ENCODE measurements around the gene SRF.

SRF gene

DNA sequence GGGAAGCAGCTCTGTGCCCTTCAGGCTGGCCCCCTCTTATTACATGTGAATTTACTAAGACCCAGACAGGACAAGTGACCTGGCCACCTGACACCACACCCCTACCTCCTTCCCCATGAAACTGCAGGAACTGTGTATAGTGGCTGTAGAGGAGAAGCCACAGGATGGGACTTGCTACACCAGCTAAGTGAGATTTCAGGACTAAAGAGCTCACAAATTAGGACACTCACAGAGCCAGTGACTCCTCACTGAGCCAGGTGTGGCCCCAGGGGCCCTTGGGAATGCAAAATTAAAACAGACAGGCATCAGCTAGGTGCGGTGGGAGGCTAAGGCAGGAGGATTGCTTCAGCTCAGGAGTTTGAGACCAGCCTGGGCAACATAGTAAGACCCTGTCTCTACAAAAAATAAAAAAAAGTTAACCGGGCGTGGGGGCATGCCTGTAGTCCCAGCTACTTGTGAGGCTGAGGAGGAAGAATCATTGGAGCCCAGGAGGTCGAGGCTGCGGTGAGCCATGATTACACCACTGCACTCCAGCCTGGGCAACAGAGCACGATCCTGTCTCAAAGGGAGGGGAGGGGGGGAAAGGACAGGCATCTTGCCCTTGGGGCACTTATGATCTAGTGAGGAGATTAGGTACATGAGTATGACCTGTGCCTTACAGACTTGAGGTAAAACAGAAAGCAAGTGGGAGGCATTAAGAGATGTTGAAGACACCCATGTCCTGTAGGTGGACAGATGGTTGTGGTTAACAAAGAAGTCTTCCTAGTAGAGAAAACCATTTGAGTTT is 23.2 kb upstream of the SRF start:
- DNase-seq = no peak

DNA sequence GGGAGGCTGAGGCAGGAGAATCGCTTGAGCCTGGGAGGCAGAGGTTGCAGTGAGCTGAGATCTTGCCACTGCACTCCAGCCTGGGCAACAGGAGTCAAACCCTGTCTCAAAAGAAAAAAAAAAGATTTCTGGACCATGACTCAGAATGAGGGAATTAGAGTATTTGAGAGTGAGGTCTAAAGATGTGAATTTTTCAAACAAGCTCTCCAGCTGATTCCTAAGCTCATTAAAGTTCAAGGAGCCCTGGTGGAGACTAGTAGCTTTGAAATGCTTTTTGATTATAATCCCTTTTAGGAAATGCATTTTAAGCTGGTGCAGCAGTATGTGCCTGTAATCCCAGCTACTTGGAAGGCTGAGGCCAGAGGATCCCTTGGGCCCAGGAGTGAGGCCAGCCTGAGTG is 21.8 kb upstream of the SRF start:
- no peak for DNase-seq

DNA sequence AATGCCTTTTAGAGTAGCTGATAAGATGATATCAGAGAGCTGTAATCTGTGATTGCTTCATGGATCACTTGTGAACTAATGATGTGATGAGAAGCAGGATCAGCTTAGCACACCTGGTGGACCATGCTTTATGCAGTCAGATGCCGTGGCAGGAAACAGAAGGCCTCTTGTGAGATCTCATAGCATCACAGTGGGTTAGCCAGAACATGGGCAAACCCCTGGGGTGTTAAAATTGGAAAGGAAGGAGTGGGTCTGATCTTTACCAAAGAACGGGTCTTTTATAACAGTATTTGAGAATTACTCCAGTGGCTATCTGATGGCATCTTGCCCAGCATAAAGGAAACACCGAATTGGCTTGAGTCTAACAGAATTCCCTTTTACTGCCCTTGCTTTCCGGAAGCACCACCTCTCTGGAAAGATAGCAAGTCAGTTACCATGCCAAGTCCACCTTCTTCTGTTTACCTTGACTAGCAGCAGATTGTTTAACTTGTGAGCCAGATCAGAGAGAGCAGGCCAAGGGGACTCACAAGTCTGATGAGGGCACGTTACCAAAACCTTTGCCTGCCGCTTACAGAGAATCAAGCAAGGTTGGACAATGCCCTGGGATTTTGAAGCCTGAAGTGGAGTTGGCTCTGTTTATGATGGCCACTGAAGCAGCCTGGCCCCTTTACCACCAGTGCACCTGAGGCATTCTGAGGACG is 20.9 kb upstream of the SRF start:
- no peak for DNase-seq

DNA sequence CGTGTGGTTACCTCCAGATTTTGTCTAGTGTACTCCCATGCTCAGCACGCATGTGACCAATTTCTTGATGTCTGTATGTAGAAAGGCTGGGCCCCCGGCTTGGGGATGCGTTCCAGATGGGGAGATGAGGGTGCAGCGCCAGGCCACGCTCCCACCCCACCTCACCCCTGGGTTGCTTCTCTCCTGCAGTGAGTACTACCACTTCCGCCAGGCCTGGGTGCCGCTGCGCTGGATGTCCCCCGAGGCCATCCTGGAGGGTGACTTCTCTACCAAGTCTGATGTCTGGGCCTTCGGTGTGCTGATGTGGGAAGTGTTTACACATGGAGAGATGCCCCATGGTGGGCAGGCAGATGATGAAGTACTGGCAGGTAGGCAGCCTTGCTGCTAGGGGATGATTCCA is 11.5 kb upstream of the SRF start:
- no peak for DNase-seq

DNA sequence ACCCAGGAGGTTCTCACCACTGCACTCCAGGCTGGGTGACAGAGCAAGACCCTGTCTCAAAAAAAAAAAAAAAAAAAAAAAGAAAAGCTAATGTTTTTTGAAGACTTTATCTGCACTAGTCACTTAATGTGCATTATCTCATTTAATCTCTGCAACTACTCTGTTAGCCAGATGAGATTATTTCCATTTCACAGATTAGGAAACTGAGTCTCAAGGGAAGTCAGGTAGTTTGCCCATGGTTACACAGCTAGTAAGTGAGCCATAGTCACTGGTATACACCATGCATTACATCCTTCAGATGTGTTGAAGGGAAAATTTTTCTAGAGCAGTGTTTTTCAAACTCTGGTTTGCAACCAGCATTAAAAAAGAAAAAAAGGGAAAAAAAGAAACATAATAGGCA is 7.2 kb upstream of the SRF start:
- no peak for DNase-seq

DNA sequence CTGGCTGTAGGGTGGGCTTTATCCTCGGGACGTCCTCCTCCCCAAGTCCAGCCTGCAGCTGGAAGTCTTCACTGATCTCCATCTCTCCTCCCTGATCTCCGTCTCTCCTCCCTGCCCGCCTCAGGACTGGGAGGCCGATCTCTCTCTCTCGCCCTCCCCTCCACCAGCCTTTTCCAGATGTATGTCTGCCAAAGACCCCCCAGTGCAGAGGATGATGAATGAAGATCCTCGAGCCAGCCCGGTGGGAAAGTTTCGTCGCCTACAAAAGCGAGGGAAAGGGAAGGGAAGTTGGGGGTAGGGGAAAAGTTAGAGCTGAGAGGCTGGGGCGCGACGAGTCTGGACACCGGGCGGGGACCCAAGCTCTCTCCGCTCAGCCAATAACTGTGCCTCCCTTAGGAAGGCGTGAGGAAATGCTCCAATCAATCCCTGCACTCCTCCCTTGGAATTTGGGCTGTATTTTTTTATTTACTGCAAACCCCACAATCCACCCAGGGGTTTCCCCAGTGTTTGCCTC is 595 bp upstream of the SRF start:
- peak; percentile 90 for DNase-seq

DNA sequence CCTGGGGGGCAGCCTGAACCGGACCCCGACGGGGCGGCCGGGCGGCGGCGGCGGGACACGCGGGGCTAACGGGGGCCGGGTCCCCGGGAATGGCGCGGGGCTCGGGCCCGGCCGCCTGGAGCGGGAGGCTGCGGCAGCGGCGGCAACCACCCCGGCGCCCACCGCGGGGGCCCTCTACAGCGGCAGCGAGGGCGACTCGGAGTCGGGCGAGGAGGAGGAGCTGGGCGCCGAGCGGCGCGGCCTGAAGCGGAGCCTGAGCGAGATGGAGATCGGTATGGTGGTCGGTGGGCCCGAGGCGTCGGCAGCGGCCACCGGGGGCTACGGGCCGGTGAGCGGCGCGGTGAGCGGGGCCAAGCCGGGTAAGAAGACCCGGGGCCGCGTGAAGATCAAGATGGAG is 636 bp downstream of the SRF start:
- peak; percentile 76 for DNase-seq

DNA sequence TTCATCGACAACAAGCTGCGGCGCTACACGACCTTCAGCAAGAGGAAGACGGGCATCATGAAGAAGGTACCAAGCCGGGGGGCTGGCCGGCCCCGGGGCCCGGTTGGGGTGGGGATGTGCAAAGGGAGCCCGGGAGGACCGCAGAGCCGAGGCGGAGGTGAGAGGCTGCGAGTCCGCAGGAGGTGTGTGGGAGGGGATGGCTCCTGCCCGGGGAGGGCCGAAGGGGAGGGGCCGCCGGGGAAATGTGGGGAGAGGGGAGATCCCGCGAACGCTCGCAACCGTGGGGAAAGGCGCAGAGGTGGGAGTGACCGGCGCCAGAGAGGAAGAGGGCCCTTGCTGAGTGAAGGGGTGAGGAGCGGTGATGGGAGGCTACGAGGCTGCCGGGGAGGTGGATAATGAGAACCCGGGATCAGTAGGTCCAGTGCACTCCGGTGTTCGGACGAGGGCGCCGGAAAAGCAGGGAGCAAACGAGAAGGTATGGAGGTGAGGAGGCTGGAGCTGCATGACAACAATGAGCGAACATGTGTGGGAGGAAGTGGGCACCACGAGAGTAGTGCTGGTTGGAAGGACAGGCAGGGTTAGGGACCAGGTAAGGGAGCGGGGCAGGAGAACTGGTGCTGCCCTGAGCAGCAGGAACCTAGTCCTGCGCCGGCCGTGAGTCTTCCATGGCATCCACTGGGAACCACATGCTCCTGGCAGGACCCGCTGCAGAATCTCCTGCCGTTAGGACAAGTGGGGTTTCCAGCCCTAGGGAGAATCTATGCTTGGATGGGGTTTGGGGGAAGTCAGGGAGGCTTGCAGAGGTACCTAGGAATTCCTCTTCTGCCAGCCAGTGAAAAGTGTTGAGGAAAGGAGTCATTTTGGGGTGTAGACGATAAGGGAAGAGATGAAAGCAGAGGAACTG is 1.3 kb downstream of the SRF start:
- peak; percentile 58 for DNase-seq

DNA sequence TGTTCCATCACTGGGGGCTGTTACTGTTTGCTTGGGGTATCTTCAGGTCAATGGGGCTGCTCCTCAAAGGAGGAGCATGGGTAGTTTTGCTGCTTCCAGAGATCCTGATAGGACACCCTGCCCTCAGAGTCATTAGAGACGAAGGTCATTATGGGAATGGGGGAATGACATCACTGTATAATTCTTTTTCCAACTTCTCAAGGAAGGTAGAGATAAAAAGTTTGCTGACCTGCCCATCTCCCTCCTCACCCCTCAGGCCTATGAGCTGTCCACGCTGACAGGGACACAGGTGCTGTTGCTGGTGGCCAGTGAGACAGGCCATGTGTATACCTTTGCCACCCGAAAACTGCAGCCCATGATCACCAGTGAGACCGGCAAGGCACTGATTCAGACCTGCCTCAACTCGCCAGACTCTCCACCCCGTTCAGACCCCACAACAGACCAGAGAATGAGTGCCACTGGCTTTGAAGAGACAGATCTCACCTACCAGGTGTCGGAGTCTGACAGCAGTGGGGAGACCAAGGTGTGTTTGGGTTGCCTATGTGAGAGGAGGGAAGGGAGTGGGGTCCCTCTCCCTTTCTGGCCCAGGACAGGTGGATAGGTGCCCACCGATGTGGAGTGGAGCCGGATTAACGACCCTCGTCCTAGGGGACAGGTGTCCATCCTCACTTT is 2.7 kb downstream of the SRF start:
- DNase-seq = no peak

DNA sequence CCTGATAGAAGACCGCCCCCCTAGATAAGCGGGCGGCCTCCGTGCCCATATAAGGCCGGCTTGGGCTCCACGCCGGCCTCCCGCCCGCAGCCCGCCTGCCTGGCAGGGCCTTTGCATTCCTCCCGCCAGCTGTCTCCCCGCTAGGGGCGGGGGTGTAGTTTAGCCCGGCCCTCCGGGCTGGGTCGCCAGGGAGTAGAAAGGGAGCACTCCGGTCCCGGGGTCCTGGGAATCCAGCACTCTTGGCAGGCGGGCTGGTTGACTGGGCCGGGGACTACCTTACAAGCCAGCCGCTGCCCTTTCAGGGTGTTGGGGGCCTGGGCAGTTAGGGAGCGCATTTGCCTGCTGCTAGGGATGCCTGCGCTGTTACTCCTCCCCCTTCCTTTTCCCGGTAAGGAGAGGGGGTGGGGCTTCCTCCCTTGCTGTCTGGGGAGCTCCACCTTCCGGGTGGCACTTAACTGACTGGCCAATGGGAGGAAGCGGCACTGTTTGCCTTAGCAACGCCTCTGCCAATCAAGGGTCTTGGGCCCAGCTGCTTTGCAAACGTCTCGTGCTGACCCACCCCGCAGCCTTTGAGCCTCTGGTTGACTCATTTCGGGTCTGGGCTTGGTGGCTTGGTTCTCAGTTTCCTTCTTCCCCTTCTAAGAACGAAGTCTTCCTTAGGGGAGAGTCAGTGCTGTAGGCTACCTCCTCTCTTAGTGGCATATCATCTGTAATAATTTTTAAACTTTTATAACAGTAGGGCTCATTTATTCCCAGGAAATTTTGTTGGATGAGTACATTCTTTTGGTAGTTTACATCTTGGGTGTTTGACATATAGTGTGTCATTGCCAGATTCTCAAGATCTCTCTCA is 3.4 kb downstream of the SRF start:
- peak; percentile 96 for DNase-seq

DNA sequence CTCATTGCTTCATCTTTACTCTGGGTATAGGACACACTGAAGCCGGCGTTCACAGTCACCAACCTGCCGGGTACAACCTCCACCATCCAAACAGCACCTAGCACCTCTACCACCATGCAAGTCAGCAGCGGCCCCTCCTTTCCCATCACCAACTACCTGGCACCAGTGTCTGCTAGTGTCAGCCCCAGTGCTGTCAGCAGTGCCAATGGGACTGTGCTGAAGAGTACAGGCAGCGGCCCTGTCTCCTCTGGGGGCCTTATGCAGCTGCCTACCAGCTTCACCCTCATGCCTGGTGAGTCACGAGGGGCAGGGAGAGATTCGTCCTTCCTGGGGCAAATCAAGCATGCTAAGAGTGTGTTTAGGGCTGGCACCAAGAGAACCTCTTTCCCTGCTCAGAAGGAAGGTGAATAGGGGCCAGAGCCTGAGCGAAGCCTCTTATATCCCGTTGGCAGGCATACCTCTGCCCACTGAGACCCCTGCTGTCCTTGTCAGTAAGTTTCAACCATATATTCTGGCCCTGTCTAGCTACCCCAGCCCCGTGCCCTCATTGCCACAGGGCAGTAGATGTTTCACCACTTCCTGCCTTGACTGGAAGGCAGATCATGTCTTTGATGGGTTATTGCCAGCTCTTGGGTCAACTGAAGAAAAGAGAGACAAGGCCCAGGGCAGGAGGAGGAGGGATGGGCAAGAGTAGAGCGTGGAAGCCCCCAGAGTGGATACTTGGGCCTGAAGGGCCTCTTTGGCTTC is 4.8 kb downstream of the SRF start:
- no peak for DNase-seq

DNA sequence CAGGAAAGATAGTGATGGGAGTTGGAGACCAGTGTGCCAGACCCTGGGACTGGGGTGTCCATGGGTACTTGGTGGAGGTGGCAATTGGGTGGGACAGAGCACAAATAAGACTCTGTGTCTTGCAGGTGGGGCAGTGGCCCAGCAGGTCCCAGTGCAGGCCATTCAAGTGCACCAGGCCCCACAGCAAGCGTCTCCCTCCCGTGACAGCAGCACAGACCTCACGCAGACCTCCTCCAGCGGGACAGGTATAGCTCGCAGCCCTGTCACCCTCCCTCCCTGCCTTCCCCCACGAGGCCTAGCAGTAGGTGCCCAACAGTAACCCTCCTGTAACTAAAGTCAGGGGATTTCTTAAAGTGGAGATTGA is 5.3 kb downstream of the SRF start:
- DNase-seq = no peak

DNA sequence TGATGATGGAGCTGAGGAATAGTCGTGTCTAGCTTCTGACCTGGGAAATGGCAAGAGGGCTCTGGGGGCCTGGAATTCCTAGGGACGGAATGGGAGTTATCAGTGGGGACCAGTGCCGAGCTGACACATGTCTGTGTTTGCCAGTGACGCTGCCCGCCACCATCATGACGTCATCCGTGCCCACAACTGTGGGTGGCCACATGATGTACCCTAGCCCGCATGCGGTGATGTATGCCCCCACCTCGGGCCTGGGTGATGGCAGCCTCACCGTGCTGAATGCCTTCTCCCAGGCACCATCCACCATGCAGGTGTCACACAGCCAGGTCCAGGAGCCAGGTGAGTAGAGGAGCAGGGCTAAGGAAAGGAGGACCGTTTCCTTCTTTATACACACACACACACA is 7.1 kb downstream of the SRF start:
- DNase-seq = no peak

DNA sequence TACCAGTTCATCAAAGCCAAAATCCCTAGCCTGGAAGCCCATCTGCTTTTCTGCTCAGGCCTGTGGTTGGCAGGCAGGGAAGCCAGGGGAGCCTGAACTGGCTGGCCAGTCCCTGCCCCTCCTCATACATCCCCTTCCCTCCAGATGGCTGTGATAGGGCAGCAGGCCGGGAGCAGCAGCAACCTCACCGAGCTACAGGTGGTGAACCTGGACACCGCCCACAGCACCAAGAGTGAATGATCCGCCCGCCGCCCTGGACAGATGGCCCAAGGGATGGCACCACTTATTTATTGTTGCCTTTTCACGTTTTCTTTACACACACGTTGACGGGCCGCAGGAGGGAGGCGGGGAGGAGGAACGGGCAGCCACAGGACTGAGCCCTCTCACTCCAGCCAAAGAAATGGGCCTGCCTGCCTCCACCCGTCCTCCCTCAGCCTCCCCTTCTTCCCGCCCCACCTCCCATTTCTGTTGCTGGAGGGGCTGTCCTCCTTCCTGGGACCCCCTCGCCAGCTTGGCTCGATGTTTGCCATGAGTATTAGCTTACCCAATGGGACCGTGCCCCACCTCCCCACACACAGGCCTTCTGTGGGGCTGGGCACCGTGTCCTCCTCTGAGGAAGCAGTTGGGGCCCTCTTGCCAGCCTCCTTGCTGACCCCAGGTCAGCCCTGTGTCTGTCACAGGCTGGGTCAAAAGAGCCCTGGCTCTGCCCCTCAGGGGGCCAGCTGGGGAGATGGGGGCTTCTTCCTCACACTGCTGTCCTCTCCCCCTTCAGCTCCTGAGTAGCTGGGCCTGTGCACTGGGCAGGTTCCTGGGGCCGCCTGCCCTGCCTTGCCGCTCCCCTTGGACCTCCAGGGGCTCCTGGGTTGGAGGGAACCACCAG is 8.1 kb downstream of the SRF start:
- no peak for DNase-seq

DNA sequence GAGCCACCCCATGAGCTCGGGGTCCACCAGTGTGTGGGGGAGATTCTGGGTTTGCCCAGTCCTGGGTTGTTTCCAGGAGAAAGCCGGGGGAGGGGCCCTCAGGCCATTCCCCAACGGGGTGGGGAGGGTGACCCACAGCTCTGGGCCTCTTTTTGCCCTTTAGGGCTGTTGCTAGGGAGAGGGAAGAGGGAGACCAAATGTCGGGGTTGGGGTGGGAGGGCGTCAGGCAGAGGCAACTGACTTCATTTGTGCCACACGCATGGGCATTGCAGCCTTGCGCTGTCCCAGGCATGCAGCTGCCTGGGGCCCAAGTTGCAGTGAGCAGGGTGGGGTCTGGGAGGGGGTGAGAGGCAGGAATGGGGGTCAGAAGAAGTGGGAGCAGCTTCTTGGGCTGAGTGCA is 9.0 kb downstream of the SRF start:
- no peak for DNase-seq

DNA sequence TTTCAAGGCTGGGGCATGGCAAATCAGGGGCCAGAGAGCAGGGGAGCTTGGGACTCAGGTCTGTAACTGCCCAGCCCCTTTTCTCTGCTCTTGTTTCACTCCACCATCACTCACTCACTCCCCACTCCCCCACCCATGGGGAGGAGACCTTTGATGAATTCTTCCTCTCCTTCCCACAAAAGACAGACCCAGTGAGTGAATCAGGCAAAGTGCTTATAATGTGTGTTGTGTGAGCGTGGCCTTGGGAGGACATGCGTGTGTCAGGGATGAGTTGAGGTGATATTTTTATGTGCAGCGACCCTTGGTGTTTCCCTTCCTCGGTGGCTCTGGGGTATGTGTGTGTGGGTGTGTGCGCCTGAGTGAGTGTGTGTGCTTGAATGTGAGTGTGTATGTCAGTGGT is 9.9 kb downstream of the SRF start:
- no peak for DNase-seq

DNA sequence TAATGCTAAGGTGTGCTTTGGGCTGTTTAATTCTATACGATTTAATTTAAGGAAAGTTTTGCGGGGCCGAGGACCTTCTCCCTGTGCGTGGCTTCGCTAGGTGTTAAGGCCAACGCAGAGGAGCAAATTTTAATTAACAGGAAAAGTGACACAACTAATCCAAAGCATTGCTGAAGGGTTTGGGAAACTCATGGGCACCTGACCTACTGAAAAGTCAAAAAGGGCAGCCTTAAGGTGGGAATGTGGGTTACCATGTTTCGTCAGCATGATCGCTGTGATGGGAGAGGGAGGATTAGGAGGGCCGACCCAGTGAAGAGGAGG is 10.5 kb downstream of the SRF start:
- DNase-seq = peak; percentile 49

DNA sequence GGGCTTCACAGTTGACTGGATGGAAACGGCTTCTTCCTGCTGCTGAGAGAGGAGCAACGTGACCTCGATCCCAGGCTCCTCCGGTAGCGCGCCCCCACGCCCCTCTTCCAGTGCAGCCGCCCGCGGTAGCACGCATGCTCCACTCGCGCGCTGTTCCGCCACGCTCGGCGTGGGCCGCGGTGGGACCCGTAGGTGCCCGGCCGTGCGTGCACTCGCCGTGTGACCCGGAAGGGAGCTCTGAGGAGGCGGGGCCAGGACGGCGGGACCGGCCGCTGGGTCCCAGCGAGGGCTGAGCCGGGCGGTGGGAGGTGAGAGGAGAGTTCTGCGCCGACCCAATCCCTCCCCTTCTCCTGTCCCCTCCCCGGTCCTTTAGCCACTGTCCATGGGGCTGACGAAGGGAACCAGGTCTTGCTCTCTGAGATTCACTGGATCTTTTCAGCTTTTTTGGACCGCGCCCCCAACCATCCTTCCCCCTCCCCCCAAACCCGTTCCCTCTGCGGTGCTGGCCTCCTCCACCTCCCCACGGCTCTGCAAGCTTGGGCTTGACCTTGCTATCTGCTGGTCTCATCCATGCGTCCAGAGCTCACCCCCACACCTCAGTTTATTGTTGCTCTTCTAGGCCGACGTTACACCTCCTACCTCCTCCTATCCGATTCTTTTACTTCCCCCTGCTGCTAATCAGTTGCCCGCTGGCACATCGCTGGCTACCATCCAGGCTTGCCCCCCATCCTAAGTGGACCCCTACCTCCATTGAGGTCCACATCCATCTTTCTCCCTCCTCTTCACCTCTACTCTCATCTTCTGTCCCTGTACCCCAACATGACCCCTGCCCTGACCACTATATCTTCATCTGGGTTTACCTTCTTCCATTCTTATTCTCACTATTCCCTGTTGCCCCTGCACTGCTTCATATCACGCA is 11.1 kb downstream of the SRF start, which contains the start of gene CUL9:
CUL9 (plus strand) TSS at position 255 of the 919 bp plus-strand sequence. CDS start 2,115 bp downstream, outside the sequence.
- peak; percentile 90 for DNase-seq

DNA sequence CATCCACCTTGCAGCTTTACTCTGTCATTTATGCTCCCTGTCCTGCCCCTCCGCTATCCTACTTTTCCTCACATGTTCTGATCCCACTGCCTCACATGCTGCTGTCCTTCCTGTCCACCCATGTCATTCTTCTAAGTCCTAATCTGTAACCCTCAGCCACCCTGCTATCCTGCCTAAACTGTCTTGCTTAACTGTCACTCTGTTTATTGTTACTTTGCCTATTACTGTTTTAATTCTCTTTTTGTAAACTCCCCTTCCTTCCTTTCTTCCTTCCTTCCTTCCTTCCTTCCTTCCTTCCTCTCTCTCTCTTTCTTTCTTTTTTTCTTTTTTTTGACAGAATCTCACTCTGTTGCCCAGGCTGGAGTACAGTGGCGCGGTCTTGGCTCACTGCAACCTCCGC is 12.4 kb downstream of the SRF start:
- DNase-seq = no peak
